Astrocyte (in vitro differentiated cells and primary cell): ENCODE measurements around the gene APOA1.

Source experiments
- EZH2 ChIP-seq: IDR thresholded peaks from 2 replicates; pipeline ENCODE4 v1.6.1; 2012; ENCODE audit warnings: mild to moderate bottlenecking, low read length, inconsistent platforms; ENCODE audit not compliant: insufficient read depth
- TF ChIP-seq, protein P1 (sequence below): IDR thresholded peaks from 2 replicates; pipeline ENCODE4 v1.5.1; 2011; ENCODE audit warnings: low read depth, mild to moderate bottlenecking, inconsistent platforms, low read length, moderate library complexity; ENCODE audit not compliant: insufficient read depth

DNA sequence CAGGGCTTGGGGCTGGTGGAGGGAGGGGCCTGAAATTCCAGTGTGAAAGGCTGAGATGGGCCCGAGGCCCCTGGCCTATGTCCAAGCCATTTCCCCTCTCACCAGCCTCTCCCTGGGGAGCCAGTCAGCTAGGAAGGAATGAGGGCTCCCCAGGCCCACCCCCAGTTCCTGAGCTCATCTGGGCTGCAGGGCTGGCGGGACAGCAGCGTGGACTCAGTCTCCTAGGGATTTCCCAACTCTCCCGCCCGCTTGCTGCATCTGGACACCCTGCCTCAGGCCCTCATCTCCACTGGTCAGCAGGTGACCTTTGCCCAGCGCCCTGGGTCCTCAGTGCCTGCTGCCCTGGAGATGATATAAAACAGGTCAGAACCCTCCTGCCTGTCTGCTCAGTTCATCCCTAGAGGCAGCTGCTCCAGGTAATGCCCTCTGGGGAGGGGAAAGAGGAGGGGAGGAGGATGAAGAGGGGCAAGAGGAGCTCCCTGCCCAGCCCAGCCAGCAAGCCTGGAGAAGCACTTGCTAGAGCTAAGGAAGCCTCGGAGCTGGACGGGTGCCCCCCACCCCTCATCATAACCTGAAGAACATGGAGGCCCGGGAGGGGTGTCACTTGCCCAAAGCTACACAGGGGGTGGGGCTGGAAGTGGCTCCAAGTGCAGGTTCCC lies 7.8 kb downstream of the APOA1 start, which contains the start of gene APOC3:
- TF ChIP-seq EZH2: no peak
- TF ChIP-seq, protein P1, sequence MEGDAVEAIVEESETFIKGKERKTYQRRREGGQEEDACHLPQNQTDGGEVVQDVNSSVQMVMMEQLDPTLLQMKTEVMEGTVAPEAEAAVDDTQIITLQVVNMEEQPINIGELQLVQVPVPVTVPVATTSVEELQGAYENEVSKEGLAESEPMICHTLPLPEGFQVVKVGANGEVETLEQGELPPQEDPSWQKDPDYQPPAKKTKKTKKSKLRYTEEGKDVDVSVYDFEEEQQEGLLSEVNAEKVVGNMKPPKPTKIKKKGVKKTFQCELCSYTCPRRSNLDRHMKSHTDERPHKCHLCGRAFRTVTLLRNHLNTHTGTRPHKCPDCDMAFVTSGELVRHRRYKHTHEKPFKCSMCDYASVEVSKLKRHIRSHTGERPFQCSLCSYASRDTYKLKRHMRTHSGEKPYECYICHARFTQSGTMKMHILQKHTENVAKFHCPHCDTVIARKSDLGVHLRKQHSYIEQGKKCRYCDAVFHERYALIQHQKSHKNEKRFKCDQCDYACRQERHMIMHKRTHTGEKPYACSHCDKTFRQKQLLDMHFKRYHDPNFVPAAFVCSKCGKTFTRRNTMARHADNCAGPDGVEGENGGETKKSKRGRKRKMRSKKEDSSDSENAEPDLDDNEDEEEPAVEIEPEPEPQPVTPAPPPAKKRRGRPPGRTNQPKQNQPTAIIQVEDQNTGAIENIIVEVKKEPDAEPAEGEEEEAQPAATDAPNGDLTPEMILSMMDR: no peak
